GM19455 (cell line): Measurements from ENCODE around the gene IRAG1.

ENCODE experiments used
- ATAC-seq: cut with Tn5 transposase; IDR thresholded peaks from one replicate; pipeline ENCODE4 v1.9.1; 2021; ENCODE audit not compliant: unreplicated experiment

Gene IRAG1

DNA sequence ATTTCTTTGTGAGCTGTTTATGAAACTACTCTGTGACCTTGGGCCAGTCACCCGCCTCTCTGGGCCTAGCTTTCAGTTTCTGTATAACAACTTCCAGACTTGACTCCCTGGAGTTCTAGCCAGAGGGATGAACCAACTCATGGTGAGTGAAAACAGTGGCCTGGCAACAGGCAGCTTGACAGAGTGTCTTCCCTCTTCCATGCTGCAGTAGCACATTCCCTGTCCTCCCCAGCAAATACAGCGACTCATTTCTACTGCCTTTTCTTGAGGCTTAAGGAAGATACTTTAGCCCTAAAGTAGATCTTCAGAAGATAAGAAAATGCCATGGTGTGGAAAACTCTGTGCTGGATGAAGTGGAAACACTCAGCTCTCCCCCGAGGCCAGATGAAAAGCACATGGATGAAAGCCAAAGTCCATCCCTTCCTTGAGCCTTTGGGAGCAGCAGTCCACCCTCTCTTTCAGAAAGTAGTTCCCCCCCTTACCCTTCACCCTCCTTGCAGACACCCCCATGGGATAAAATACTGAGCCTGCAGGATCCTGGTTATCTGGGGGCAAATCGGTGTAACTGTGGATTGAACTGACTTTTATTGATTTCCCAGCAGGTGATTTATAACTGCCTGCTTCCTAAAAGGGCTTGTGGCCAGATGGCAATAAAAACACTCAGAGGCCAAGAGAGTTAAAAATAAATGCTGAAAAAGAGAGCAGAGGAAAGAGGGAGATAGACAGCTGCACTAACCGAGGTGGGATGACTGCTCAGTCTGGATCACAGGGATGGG, 24.1 kb downstream of the IRAG1 start:
- ATAC-seq = no peak

GRCh38 chr11:10667521-10667885, 26.1 kb downstream of the IRAG1 start:
- no peak for ATAC-seq

DNA sequence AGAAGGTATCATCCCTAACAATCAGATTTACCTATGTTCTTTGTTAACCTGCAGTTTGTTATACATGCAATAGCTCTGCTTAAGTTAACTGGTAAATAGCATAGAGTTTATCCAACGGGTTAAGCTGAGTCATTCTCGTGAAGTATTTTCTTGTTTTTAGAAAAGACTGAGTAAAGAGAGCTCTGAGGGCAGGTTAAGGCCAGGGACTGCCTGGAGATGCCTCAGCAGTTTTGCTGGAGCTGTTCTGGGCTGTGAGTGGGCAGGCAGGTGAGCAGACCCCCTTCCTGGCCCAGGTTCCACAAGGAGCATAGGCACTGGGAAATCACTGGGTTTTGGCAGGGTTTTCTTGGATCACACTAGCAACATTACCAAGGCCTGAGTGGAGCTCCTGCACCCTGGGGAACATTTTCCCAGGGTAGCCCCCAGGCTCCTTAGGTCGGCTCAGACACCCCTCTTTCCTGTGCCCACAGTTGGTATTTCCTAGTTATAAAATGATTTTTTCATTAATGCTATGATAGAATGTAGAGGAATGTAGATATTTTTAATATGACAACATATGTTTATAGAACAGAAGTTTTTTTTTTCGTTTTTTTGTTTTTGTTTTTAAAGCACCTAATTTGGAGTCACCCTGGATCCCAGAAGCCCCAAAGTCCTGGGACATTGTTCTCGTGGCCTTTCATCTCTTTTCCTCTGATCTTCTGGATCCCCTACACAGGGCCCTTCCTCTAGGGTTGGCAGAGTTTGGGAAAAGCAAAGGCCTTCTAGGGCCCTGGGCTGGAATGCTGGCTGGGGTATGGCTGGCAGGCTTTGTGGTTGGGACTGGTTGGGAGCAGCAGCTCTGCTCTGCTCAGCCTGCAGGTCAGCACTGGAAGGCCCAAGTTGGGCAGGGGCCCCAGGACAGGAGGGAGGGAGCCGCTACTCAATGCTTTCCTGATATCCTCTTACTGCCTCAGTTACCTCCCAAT, 26.7 kb downstream of the IRAG1 start:
- no peak for ATAC-seq

DNA sequence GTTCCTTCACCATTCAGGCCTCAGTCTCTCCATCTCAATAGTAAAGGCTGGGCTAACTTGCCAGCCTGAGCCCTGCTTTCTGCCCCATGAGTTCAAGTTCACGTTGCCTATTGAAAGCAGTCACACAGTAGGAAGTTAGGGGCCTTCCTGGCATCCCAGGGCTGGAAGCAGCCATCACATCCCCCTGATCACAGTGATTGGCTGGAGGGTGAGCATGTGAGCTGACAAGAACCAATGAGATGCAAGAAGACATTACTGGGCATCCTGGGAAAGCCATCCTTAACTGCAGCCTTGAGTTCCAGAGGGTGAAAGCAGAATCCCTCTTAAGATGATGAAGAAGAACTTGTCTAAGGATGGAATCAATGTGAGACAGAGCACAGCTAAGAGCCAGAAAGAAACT, 29.1 kb downstream of the IRAG1 start:
- ATAC-seq = no peak

DNA sequence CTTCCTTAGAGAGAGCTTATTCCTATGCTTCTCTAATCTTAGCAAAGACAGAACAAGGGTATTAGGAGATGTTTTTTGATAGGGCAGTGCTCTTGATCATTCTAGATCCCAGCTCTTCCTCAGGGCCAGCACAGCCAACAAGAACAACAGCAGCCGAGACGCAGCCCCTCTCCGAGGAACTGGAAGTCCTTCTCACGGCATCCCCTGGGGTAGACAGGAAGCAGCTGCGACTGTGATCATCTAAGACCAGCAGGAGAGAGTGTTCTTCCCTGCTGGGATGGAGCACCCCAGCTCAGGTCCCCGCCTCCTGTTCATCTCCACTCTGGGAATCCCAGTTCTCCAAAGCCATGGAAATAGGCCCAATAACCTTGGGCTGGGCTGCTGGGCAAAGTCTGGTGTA, 29.6 kb downstream of the IRAG1 start:
- no peak for ATAC-seq

- ATAC-seq = no peak
Measured at GRCh38 chr11:10663365-10663764, 30.2 kb downstream of the IRAG1 start.

- no peak for ATAC-seq
Measured at GRCh38 chr11:10660323-10660722, 33.2 kb downstream of the IRAG1 start.

- no peak for ATAC-seq
Measured at GRCh38 chr11:10659339-10660216, 34.0 kb downstream of the IRAG1 start.

- ATAC-seq = no peak
Measured at GRCh38 chr11:10658621-10659338, 34.8 kb downstream of the IRAG1 start.

DNA sequence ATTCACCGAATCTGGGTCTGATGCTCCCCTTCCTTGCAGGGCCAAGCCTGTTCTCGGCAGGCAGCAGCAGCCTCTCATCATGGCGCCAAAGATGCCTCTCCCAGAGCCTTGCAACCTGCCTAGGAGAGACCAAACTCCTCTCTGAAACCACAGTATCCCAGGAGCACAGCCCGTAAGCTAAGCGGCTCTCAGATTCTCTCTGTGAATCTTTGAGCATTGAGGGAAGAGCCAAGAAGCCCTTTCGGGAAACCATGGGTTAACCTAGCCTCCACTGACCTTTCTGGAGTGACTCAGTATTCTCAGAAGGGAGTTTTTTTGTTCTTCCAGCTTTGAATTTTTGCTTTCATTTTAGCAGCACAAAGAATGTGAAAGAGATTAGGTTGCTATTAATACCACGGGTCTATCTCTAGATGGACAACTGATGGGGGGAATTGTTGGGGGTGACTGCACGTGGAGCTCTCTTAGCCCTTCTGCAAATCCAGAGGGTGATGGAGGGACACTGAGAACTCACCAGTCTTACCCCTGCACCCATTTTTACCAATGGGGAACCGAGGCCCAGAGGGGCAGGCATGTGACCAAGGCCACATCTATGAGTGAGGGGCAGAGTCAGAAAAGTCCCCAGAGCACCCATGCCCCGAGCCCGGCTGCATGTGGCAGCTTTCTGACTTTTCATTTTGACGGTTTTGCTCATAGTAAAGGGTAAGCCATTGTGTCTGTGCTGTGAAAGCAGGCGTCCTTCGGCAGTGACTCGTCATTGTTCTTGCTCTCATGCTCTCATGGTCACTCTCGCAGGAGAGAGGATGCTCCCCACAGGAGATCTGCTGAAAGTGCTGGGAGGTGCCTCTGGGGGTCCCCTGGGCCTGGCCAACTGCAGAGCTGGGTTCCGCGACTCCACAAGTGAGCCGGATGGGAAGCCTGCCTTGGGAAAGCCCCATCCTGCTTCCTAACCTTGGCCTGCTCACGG, 36.0 kb downstream of the IRAG1 start:
- peak; percentile 45 for ATAC-seq

- ATAC-seq = no peak
Measured at GRCh38 chr11:10655943-10656576, 37.5 kb downstream of the IRAG1 start.

DNA sequence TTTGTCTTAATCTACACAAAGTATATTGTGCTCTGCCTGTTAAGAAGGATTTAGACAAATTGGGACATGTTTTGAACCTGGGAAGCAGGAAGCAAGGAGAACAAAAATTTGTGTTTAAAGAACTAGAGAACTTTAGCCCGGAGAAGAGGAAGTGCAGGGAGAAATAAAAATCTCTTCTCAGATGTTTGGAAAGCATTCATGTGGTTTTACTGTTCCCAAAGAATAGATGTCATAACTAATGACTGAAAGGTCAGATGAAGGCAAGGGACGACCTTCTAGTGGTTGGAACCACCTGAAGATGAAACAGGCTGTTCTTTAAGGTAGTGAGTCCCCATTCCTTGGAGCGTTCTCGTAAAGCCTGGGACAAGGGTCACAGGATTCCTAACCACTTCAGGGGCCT, 38.3 kb downstream of the IRAG1 start:
- ATAC-seq = no peak

DNA sequence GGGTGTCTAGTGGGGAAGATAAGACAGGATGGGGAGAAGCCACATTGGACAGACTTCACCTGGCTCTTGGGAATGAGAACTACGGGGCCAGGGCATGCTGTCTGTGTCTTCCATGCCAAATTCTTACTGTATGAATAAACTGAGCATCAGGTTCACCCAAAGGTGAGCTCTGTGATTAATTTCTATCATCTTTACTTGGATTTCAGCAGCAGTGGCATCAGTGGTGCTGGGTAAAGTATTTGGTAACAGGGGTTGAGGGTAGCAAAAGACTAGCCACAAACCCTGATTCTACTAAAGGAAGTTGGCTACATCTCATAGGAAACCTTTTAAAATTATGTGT, 38.8 kb downstream of the IRAG1 start:
- no peak for ATAC-seq

DNA sequence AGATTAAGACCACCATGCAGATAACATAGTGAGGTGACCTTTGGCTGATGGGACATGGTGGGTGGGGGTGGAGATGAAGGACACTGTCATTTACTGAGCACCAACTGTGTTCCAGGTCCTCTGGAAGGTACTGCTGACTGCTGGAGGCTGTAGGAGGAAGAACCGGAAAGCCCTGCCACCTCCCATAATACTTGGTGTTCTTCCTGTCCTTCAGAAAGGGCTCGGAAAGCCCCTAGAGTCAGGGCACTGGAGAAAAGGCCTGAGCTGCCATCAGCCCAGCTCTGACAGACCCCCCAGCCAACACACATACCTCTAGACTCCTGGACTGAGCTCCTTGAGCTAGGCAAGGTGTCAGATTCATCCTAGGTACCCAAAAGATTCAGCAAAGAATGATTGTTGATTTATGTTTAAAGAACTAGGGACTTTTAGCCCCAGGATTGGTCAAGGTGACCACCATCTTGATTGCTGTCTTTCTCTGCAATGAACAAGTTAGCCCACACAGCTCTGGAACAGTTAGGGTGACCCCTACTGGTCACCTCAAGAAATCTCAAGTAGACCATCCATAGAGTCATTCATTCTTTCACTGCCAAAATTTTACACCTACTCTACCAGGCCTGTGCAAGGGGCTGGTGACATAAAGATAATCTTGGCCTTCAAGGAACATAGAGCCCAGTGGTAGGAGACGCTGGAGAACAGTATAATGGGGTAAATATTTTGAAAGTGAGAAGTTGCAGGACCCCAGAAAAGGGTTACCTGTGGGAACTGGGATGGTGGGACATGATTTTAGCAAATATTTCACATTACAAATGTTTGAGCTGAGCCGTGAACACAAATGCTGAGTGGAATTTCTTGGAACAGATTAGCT, 39.4 kb downstream of the IRAG1 start:
- peak; percentile 53 for ATAC-seq

GRCh38 chr11:10653261-10653660, 40.3 kb downstream of the IRAG1 start:
- no peak for ATAC-seq

- ATAC-seq = no peak
Measured at GRCh38 chr11:10651656-10652361, 41.7 kb downstream of the IRAG1 start.

DNA sequence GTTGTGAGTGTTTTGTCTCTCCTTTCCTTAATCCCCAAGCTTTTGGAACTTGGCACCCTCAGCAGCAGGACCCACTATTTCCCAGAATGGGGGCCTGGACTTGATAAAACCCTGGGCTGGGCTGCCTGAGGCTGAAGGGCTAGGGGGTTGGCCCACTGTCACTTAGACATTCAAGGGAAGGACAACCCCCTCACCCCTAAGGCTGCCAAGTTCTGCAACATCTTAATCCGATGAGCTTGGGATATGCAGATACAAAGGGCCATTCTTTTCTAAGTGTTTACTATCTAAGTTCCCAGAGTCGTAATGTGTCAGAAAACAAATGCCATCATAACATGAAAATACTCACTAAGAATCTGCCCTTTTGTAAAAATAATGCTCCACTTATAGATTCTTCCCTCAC, 42.9 kb downstream of the IRAG1 start:
- ATAC-seq = no peak
